ENCODE data around the gene PTGER1.
"Not testable (repeated sequence)": the region's sequence is repeated elsewhere in the genome, so short reads cannot be mapped to it uniquely, and the experiment has no call there.

Gene PTGER1

GRCh38 chr19:14467391-14467790 is 7.8 kb downstream of the PTGER1 start:
- no peak for DNase-seq (ENCODE audit: low read depth, low spot score)
- ChIA-PET CTCF (interaction anchor here (1.0 to 4.1 kb wide), 3 partner anchors 10 to 331 kb away, joined by 3 to 31 read pairs (median 5); partner anchors contain the start of gene ASF1B), POLR2A (no interaction called here)
- TF ChIP-seq CTCF (IDR thresholded peaks at IDR 0.05; ENCODE audit: insufficient read depth, low read length, missing control alignments): no peak
- H3K4me3 ChIP-seq (ENCODE audit: low read depth, low read length): no peak overlapping the region

- DNase-seq (ENCODE audit: low read depth, low spot score): no peak
- POLR2A ChIA-PET: no interaction called here
- CTCF ChIA-PET: interaction anchor here (0.8 to 1.0 kb wide), 2 partner anchors 9 to 16 kb away, joined by 3 to 4 read pairs; no protein-coding TSS in a partner anchor
- no peak for TF ChIP-seq CTCF (IDR thresholded peaks at IDR 0.05; ENCODE audit: insufficient read depth, low read length, missing control alignments)
- no peak overlapping the region for H3K4me3 ChIP-seq (ENCODE audit: low read depth, low read length)
These were observed 11.4 kb downstream of the PTGER1 start for GRCh38 chr19:14463747-14464146.

- POLR2A ChIA-PET; H3K4me3 ChIP-seq (ENCODE audit: low read depth, low read length); DNase-seq (ENCODE audit: low read depth, low spot score): not testable (repeated sequence)
- CTCF ChIA-PET: interaction anchor here (1.0 to 1.2 kb wide), 3 partner anchors 9 to 18 kb away, joined by 3 read pairs; no protein-coding TSS in a partner anchor
These were observed 12.8 kb downstream of the PTGER1 start for GRCh38 chr19:14462401-14462800.

- no peak overlapping the region for H3K4me3 ChIP-seq (ENCODE audit: low read depth, low read length)
- ChIA-PET CTCF (interaction anchor here (1.0 to 2.4 kb wide), 2 partner anchors 11 to 19 kb away, joined by 3 to 17 read pairs; no protein-coding TSS in a partner anchor), POLR2A (no interaction called here)
- no peak for DNase-seq (ENCODE audit: low read depth, low spot score)
- TF ChIP-seq CTCF (IDR thresholded peaks at IDR 0.05; ENCODE audit: insufficient read depth, low read length, missing control alignments): no peak
These were observed 14.2 kb downstream of the PTGER1 start for GRCh38 chr19:14460935-14461334.

- no peak overlapping the region for H3K4me3 ChIP-seq (ENCODE audit: low read depth, low read length)
- no peak for TF ChIP-seq CTCF (IDR thresholded peaks at IDR 0.05; ENCODE audit: insufficient read depth, low read length, missing control alignments)
- ChIA-PET CTCF (interaction anchor here (2.4 kb wide), 1 partner anchor 13 kb away, joined by 17 read pairs; no protein-coding TSS in a partner anchor), POLR2A (no interaction called here)
- DNase-seq (ENCODE audit: low read depth, low spot score): no peak
These were observed 15.5 kb downstream of the PTGER1 start for GRCh38 chr19:14459703-14460102.

- POLR2A ChIA-PET: not testable (repeated sequence)
- CTCF ChIA-PET: interaction anchor here (1.0 to 1.4 kb wide), 2 partner anchors 10 to 20 kb away, joined by 4 to 5 read pairs; no protein-coding TSS in a partner anchor
These were observed 22.9 kb downstream of the PTGER1 start for GRCh38 chr19:14452303-14452702.

GRCh38 chr19:14450876-14451275 is 24.3 kb downstream of the PTGER1 start:
- DNase-seq (ENCODE audit: low read depth, low spot score): no peak
- TF ChIP-seq CTCF (IDR thresholded peaks at IDR 0.05; ENCODE audit: insufficient read depth, low read length, missing control alignments): no peak
- ChIA-PET CTCF (no interaction called here), POLR2A (interaction anchor here (0.9 kb wide), 1 partner anchor 67 kb away, joined by 4 read pairs; the partner anchor contains the start of gene DNAJB1)
- H3K4me3 ChIP-seq (ENCODE audit: low read depth, low read length): no peak overlapping the region

More at GRCh38 chr19:14452303-14452702, 22.9 kb downstream of the PTGER1 start:
- not testable (repeated sequence) for DNase-seq (ENCODE audit: low read depth, low spot score); H3K4me3 ChIP-seq (ENCODE audit: low read depth, low read length)
